Measurements from ENCODE around the gene PDZD2. TPM values are rescaled to one million over a fixed set of nuclear protein-coding genes. Genes with fewer than 3 reads are reported as not detected.

The PDZD2 gene
- total RNA-seq, 1 donor from 2014 or later: 21.5 TPM

DNA sequence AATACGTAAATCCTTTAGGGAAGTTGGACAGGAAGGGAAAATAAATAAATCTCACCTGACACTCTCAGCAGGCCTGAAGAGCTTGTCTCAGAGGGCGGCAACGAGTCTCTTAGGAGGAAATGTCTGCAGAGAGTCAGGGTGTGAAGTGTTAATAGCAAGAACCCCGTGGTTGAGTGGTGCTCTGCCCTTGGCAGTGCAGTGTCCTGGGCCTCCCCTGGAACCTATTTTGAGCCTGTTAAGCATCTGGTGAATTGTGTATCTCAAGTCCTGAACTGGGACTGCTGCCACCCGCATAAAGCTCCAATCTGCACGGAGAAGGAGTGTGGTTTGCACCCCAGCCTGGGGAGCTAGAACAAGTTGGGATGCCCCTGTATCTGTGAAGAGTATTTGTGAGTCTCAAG, 323.4 kb downstream of the PDZD2 start:
- Mint-ChIP-seq H3K4me3 (no peak overlapping the region), H3K27ac (peak overlapping the region; percentile 81), H3K9me3 (no peaks in the 10 kb centered on the region), H3K4me1 (peaks cover 25% of the 10 kb centered on the region), H3K36me3 (peaks cover 2% of the 10 kb centered on the region), H3K27me3 (ENCODE audit: low read depth) (no peaks in the 10 kb centered on the region)
- TF ChIP-seq, protein P1, sequence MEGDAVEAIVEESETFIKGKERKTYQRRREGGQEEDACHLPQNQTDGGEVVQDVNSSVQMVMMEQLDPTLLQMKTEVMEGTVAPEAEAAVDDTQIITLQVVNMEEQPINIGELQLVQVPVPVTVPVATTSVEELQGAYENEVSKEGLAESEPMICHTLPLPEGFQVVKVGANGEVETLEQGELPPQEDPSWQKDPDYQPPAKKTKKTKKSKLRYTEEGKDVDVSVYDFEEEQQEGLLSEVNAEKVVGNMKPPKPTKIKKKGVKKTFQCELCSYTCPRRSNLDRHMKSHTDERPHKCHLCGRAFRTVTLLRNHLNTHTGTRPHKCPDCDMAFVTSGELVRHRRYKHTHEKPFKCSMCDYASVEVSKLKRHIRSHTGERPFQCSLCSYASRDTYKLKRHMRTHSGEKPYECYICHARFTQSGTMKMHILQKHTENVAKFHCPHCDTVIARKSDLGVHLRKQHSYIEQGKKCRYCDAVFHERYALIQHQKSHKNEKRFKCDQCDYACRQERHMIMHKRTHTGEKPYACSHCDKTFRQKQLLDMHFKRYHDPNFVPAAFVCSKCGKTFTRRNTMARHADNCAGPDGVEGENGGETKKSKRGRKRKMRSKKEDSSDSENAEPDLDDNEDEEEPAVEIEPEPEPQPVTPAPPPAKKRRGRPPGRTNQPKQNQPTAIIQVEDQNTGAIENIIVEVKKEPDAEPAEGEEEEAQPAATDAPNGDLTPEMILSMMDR (IDR thresholded peaks at IDR 0.05; ENCODE audit: unreplicated experiment): no peak
- no peak for DNase-seq (ENCODE audit: low spot score in 2 of 2, unreplicated experiment in 2 of 2)

GRCh38 chr5:31962871-31963307, 324.0 kb downstream of the PDZD2 start:
- H3K36me3 Mint-ChIP-seq: peaks cover 6% of the 10 kb centered on the region

DNA sequence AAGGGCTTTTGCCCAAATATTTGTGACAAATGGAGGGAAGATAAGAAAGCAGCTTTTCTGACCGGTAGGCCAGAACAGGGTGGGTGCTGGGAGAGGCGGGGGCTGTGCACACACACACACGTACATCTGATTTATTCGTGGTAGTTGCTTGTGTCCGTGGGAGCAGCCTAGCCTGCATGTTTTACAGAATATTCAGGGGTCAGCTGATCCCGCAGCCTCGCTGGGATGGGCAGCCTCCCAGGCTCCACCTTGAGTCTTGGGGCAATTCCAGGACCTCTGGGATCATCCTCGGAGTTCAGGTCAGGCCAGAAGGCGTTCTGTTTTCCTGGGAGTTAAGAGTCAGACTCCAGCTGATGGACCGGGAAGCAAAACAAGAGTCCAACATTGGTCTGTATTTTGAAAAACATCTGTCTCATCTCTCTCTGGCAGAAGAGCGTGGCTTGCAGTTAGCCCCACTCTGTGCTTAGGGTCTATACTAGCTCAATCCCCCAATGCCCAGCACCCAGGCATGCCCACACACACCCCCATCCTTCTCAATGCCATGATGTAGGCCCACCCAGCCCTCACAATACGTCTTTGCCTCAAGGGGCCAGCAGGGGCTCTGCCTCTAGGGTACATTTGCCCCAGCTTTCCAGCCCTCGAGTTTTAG, 324.6 kb downstream of the PDZD2 start:
- peak overlapping the region; percentile 85 for H3K27ac Mint-ChIP-seq
- DNase-seq (ENCODE audit: low spot score in 2 of 2, unreplicated experiment in 2 of 2): no peak

More at GRCh38 chr5:31962871-31963307, 324.0 kb downstream of the PDZD2 start:
- no peaks in the 10 kb centered on the region for H3K9me3 Mint-ChIP-seq
- no peak overlapping the region for H3K4me3 Mint-ChIP-seq
- TF ChIP-seq, protein P1 (IDR thresholded peaks at IDR 0.05; ENCODE audit: unreplicated experiment): no peak
- H3K4me1 Mint-ChIP-seq: peaks cover 25% of the 10 kb centered on the region
- H3K27ac Mint-ChIP-seq: peak overlapping the region; percentile 81
- DNase-seq (ENCODE audit: low spot score in 2 of 2, unreplicated experiment in 2 of 2): no peak
- H3K27me3 Mint-ChIP-seq (ENCODE audit: low read depth): no peaks in the 10 kb centered on the region

DNA sequence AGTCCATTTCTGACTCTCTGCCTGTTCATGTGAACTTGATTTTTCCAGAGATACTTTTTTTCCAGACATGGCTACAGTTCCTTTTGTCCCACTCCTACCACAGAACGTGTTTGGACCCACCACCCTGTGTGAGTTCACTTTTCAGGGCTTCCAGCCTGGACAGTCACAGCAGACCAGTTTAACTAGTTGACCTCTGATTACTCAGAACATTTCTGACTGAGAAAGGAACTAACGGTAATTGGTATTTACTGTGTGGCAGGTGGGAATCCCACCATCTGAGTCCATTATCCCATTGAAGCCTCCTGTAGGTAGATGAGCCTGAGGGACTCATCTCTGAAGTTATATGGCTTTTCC, 325.1 kb downstream of the PDZD2 start:
- no peaks in the 10 kb centered on the region for H3K27me3 Mint-ChIP-seq (ENCODE audit: low read depth)
- peaks cover 25% of the 10 kb centered on the region for H3K4me1 Mint-ChIP-seq
- TF ChIP-seq, protein P1 (IDR thresholded peaks at IDR 0.05; ENCODE audit: unreplicated experiment): no peak
- no peak for DNase-seq (ENCODE audit: low spot score in 2 of 2, unreplicated experiment in 2 of 2)
- H3K4me3 Mint-ChIP-seq: no peak overlapping the region
- H3K9me3 Mint-ChIP-seq: no peaks in the 10 kb centered on the region
- peak overlapping the region; percentile 85 for H3K27ac Mint-ChIP-seq
- peaks cover 6% of the 10 kb centered on the region for H3K36me3 Mint-ChIP-seq

More for the DNA sequence above, 324.6 kb downstream of the PDZD2 start:
- Mint-ChIP-seq H3K9me3 (no peaks in the 10 kb centered on the region), H3K4me1 (peaks cover 25% of the 10 kb centered on the region), H3K36me3 (peaks cover 6% of the 10 kb centered on the region), H3K4me3 (no peak overlapping the region), H3K27me3 (ENCODE audit: low read depth) (no peaks in the 10 kb centered on the region)
- TF ChIP-seq, protein P1 (IDR thresholded peaks at IDR 0.05; ENCODE audit: unreplicated experiment): no peak

- peaks cover 6% of the 10 kb centered on the region for H3K36me3 Mint-ChIP-seq
- H3K27ac Mint-ChIP-seq: no peak overlapping the region
- TF ChIP-seq, protein P1 (IDR thresholded peaks at IDR 0.05; ENCODE audit: unreplicated experiment): no peak
- H3K9me3 Mint-ChIP-seq: no peaks in the 10 kb centered on the region
- H3K4me1 Mint-ChIP-seq: peaks cover 25% of the 10 kb centered on the region
- no peak for DNase-seq (ENCODE audit: low spot score in 2 of 2, unreplicated experiment in 2 of 2)
- H3K27me3 Mint-ChIP-seq (ENCODE audit: low read depth): no peaks in the 10 kb centered on the region
- H3K4me3 Mint-ChIP-seq: no peak overlapping the region
These were observed 326.3 kb downstream of the PDZD2 start for GRCh38 chr5:31965227-31965626.

Measured in mesothelial cell of epicardium (in vitro differentiated cells).